SK-N-SH (cell line): ENCODE data around the gene TNFRSF18.

Experiments used
- FOXM1 ChIP-seq: IDR thresholded peaks from 2 replicates; pipeline ENCODE4 v1.4.0; 2012; ENCODE audit warnings: low read depth, mild to moderate bottlenecking
- GABPA ChIP-seq: IDR thresholded peaks from 2 replicates; pipeline ENCODE4 v1.4.0; 2012; ENCODE audit warnings: low read depth, mild to moderate bottlenecking
- JUND ChIP-seq: IDR thresholded peaks from 2 replicates; pipeline ENCODE4 v1.4.0; 2012
- NFIC ChIP-seq: IDR thresholded peaks from 2 replicates; pipeline ENCODE4 v1.4.0; 2012; ENCODE audit warnings: borderline replicate concordance
- RAD21 ChIP-seq: IDR thresholded peaks from 2 replicates; pipeline ENCODE4 v1.6.1; 2012; ENCODE audit warnings: mild to moderate bottlenecking, low read length
- TAF1 ChIP-seq: IDR thresholded peaks from 2 replicates; pipeline ENCODE4 v1.6.1; 2012; ENCODE audit warnings: low read depth, mild to moderate bottlenecking, low read length, moderate library complexity, borderline replicate concordance
- TF ChIP-seq, protein P1 (sequence below): fragments of 200-600 bp; sonication (generic); IDR thresholded peaks from 2 replicates; pipeline ENCODE4 v1.6.1; 2017; ENCODE audit warnings: antibody characterized with exemption, mild to moderate bottlenecking, moderate library complexity
- TF ChIP-seq, protein P2 (sequence below): IDR thresholded peaks from 2 replicates; pipeline ENCODE4 v1.4.0; 2012; ENCODE audit warnings: low read depth
- TF ChIP-seq, protein P3 (sequence below): IDR thresholded peaks from 2 replicates; pipeline ENCODE4 v1.6.1; 2012; ENCODE audit warnings: mild to moderate bottlenecking, low read depth, low read length, moderate library complexity

DNA sequence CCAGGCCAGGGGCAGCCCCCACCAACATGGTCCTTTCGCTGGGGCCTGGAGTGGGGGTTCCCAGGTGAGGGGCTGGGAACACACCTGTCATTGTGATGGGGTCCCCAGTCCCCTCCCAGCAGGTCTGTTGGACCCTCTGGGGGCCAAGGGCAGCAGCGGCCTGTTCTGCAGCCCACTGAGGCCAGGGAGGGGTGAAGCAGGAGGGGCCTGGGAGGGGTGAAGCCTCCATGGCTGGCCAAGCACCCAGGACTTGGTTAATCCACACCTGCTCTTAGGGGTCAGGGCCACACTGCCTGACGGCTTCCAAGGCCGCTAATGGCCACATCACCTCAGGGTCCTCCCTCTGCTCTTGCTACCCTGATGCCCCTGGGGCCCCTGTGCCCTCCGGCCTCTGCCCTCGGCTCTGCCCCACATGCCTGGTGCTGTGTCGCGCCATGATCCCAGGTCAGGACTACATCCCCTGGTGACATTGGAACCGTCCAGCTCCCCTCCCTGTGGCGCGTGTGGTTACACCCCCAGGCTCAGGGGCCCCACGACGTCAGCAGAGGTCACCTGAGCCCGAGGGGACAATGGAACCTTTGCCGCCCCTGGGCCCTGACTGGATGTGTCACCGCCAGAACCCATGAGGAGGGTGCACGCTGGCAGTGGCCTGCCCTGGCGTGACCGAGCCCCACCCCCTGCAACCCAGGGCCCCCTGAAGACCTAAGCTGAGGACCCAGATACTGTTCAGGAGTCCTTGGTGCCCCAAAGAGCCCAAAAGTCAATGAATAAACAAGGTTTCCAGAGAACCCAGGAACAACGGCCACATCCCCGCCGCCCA lies 7.0 kb downstream of the TNFRSF18 start:
- TF ChIP-seq TAF1: no peak
- no peak for TF ChIP-seq GABPA
- no peak for TF ChIP-seq FOXM1
- no peak for TF ChIP-seq RAD21
- TF ChIP-seq, protein P1, sequence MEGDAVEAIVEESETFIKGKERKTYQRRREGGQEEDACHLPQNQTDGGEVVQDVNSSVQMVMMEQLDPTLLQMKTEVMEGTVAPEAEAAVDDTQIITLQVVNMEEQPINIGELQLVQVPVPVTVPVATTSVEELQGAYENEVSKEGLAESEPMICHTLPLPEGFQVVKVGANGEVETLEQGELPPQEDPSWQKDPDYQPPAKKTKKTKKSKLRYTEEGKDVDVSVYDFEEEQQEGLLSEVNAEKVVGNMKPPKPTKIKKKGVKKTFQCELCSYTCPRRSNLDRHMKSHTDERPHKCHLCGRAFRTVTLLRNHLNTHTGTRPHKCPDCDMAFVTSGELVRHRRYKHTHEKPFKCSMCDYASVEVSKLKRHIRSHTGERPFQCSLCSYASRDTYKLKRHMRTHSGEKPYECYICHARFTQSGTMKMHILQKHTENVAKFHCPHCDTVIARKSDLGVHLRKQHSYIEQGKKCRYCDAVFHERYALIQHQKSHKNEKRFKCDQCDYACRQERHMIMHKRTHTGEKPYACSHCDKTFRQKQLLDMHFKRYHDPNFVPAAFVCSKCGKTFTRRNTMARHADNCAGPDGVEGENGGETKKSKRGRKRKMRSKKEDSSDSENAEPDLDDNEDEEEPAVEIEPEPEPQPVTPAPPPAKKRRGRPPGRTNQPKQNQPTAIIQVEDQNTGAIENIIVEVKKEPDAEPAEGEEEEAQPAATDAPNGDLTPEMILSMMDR: no peak
- TF ChIP-seq, protein P2, sequence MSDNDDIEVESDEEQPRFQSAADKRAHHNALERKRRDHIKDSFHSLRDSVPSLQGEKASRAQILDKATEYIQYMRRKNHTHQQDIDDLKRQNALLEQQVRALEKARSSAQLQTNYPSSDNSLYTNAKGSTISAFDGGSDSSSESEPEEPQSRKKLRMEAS: no peak
- TF ChIP-seq JUND: no peak
- no peak for TF ChIP-seq NFIC
- TF ChIP-seq, protein P3, sequence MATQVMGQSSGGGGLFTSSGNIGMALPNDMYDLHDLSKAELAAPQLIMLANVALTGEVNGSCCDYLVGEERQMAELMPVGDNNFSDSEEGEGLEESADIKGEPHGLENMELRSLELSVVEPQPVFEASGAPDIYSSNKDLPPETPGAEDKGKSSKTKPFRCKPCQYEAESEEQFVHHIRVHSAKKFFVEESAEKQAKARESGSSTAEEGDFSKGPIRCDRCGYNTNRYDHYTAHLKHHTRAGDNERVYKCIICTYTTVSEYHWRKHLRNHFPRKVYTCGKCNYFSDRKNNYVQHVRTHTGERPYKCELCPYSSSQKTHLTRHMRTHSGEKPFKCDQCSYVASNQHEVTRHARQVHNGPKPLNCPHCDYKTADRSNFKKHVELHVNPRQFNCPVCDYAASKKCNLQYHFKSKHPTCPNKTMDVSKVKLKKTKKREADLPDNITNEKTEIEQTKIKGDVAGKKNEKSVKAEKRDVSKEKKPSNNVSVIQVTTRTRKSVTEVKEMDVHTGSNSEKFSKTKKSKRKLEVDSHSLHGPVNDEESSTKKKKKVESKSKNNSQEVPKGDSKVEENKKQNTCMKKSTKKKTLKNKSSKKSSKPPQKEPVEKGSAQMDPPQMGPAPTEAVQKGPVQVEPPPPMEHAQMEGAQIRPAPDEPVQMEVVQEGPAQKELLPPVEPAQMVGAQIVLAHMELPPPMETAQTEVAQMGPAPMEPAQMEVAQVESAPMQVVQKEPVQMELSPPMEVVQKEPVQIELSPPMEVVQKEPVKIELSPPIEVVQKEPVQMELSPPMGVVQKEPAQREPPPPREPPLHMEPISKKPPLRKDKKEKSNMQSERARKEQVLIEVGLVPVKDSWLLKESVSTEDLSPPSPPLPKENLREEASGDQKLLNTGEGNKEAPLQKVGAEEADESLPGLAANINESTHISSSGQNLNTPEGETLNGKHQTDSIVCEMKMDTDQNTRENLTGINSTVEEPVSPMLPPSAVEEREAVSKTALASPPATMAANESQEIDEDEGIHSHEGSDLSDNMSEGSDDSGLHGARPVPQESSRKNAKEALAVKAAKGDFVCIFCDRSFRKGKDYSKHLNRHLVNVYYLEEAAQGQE: no peak
